GM18907 (cell line): ENCODE measurements around the gene PGP.

Experiments
- ATAC-seq: cut with Tn5 transposase; IDR thresholded peaks from one replicate; pipeline ENCODE4 v1.9.1; 2021; ENCODE audit warnings: mild to moderate bottlenecking, moderate library complexity; ENCODE audit not compliant: unreplicated experiment

PGP gene

DNA sequence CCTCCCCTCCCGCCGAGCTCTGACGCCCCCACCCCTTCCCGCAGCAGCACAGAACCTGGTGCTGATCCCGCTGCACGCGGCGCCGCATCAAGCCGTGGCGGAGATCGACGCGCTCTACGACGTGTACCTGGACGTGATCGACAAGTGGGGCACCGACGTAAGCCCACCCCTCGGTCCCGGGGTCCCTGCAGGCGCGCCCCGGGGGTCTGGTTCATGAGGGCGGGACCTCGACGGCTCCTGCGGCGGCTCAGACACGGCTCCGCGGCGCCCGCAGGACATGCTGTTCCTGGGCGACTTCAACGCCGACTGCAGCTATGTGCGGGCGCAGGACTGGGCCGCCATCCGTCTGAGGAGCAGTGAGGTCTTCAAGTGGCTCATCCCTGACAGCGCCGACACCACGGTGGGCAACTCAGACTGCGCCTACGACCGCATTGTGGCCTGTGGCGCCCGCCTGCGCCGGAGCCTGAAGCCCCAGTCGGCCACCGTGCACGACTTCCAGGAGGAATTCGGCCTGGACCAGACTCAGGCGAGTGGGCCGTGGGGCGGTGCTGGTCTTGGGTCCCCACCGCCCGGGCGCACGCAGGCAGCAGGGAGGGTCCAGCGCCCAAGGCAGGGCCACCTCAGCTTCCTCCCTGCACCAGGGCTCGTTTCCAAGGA, 23.0 kb upstream of the PGP start:
- ATAC-seq = no peak

DNA sequence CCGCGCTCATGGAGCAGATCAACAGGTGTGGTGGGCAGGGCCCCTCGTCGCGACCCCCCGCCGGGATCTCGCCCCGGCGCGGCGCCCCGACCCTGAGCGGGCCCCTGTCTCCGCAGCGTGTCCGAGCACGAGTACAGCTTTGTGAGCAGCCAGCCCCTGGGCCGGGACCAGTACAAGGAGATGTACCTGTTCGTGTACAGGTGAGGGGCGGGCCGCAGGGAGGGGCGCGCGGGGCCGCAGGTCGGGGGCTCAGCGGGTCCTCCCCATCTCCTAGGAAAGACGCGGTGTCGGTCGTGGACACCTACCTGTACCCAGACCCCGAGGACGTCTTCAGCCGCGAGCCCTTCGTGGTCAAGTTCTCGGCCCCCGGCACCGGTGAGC, 22.5 kb upstream of the PGP start:
- no peak for ATAC-seq

DNA sequence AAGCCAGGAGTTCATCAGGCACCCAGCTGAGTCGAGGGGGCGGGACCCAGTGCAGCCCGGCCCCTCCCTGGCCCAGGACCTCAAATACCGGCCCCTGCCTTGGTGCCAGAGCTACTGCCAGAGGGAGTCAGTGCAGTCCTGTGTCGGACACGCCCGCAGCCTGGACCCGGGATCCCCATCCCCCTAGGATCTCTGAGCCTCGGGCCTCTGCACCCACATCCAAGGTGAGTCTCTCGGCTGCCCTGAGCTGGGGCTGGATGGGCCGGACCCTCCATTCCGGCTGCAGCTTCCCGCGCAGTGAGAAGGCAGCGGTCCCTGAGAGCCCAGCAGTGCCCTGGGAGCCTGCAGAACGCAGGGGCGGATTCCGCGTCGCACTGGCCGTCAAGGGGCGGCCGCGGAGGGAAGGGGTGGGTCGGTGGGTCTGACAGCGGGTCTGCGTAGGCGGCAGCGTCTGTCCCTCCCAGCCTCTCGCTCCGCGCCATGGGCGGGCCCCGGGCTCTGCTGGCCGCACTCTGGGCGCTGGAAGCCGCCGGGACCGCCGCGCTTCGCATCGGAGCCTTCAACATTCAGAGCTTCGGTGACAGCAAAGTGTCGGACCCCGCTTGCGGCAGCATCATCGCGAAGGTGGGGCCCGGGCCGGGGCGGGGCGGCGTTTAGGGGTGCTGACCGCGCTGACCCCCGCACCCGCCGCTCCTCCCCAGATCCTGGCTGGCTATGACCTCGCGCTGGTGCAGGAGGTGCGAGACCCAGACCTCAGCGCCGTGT, 21.9 kb upstream of the PGP start, which contains the start of gene DNASE1L2:
Gene DNASE1L2, plus strand, starts transcription at position 108 of the 765 bp plus-strand sequence. Its CDS starts 373 bp downstream, at position 481.
- no peak for ATAC-seq

DNA sequence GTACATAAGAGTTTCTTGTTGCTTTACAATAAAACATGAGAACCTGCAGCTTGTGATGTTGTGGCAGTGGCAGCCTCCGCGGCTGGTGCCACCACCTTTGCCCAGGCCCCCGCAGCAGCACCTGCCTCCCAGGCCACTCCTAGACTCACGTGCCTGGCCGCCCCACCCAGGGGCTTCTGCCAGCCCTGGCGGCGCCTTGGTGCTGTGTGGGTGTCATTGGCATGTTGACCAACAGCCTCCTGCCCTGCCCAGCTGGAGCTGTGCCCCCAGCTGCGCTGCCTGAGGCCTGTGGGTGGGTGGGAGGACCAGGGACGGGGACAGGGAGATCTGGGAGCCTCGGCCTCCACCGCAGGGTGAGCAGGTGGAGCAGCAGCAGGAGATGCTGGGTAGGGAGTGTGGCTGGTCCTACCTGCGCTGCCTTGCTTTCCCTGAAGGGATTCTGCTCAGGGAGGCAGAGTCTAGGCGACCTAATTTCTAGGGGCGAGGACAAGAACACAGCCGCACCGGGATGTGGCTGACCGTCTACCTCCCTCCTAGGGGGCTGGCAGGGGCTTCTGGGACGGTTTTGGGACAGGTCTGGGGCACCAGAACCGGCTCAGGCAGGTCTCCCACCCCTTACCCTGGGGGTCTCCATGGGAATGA, 21.2 kb upstream of the PGP start:
- no peak for ATAC-seq

DNA sequence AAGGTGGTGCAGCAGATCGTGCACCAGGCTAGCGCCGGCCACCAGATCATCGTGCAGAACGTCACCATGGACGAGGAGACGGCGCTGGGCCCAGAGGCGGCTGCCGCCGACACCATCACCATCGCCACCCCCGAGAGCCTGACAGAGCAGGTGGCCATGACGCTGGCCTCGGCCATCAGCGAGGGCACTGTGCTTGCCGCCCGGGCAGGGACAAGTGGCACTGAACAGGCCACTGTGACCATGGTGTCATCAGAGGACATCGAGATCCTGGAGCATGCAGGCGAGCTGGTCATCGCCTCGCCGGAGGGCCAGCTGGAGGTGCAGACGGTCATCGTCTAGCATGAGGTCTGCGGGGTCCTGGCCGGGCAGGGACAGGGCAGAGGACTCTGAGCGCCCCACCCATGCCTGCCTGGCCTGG, 20.6 kb upstream of the PGP start:
- ATAC-seq = no peak

DNA sequence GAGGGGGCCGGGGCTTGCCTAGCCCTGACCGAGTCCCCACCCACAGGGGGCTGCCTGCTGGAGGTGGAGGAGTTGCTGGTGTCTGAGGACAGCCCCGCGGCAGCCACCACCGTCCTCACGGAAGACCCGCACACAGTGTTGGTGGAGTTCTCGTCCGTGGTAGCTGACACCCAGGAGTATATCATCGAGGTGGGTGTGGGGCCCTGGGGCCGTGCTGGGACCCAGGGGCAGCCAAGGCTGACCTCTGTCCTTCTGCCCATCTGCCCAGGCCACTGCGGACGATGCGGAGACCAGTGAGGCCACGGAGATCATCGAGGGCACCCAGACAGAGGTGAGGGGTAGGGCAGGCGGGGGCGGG, 20.2 kb upstream of the PGP start:
- no peak for ATAC-seq

DNA sequence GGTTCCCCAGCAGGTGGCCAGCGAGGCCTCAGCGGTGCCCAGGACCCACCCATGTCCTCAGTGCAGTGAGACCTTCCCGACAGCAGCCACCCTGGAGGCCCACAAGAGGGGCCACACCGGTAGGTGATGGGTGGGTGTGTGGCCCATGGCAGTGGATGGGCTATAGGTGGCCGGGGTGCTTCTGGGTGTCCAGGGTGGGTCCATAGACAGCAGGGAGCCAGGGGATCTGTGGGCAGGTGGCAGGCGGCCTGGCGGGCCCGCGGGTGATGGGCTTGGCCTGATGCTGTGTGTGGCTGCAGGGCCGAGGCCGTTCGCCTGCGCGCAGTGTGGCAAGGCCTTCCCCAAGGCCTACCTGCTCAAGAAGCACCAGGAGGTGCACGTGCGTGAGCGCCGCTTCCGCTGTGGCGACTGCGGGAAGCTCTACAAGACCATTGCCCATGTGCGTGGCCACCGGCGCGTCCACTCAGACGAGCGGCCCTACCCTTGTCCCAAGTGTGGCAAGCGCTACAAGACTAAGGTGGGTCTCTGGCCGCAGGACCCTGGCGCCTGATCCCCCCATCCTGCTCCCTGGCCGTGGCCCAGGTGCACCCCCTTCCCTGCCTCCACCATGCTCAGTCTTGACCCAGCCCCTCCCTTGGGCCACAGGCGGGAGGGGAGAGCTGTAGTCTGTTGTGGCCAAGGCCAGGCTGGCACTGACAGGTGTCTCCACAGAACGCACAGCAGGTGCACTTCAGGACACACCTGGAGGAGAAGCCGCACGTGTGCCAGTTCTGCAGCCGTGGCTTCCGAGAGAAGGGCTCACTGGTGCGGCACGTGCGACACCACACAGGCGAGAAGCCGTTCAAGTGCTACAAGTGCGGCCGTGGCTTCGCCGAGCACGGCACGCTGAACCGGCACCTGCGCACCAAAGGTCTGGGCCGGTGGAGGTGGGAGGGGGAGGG, 19.5 kb upstream of the PGP start:
- ATAC-seq = no peak

DNA sequence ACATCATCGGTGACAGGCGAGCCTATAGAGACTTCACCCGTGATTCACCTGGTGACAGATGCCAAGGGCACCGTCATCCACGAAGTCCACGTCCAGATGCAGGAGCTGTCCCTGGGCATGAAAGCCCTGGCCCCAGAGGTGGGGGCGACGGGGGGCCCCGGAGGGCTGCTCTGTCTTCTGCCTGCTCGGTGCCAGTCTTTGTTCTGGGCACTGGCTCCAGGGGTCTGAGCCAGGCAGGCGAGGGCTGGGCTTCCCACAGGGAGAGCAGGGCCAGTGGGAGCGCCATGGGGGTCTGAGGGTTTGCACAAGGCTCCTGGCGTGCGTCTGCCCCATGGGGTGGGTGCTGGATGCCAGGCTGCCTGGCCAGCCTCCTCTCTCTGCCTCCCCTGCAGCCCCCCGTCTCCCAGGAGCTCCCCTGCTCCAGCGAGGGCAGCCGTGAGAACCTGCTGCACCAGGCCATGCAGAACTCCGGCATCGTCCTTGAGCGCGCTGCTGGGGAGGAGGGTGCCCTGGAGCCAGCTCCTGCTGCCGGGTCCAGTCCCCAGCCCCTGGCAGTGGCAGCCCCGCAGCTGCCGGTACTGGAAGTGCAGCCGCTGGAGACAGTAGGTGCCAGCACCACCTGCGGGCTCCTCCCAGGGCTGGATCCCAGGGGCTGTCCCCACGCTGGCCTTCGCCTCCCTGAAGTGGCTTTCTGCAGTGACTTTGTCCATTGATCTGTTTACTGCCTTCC, 18.6 kb upstream of the PGP start:
- no peak for ATAC-seq

DNA sequence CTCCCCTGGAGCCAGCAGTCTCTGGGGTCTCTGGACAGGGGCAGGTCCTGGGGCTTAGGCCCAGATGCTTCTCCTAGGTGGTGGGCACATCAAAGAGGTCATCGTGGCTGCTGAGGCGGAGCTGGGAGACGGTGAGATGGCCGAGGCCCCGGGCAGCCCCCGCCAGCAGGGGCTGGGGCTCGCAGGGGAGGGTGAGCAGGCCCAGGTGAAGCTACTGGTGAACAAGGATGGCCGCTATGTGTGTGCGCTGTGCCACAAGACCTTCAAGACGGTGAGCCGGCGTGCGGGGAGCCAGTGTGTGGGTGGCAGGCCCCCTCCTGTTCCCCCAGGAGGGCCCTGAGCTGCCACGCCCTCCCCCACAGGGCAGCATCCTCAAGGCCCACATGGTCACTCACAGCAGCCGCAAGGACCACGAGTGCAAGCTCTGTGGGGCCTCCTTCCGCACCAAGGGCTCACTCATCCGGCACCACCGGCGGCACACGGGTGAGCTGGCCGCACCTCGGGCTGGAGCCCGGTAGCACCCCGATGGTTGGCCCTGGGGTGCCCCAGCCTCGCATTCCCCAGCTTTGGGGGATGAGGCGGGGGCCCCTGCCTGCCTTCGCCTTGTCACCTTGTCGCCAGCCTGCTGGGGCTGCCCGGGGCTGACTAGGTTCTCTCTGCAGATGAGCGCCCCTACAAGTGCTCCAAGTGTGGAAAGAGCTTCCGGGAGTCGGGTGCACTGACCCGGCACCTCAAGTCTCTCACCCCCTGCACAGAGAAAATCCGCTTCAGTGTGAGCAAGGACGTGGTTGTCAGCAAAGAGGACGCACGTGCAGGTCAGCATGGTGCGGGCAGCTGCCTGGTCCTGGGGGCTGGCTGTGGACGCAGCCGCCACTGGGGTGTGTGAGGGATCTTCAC, 17.7 kb upstream of the PGP start:
- no peak for ATAC-seq

DNA sequence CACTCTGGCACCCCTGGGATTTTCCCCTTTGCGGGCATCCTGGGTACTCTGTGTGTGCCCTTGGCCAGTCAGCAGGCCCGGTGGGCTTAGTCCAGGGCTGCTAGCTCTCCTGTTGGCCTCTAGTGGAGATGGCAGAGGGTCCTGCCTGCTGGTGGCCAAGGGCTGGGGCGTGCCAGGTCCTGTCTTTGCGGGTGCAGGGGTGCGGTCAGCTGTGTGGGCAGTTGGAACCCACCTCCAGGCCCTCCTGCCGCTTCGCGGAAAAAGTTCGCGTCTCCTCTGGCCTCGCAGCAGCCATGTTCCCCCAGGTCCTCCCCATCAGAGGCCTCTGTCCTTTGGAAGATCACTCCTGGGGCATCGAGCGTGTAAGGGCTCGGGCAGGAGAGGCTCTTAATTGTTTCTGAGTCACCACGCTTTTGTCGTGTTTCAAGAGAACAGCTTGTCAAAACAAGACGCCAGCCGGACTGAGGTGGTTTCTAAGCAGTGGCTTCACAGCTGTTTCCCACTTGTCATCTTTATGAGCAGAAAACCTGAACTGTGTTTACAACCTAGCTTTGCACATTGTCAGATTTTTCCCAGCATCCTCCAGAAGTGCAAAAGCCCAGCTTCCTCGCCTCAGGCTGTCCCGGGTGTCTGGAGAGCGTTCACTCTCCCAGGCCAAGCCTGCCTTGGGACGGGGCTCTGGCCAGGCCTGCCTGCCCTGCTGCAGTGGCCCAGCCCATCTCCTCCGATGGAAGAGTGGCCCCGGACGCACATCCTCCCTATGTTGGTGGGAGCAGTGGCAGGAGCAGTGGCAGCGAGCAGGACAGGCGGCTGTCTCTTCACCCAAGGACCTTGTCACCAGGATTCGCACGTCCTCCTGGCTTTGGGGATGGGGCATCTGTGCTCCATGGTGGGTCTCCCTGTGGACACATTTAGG, 16.6 kb upstream of the PGP start:
- no peak for ATAC-seq

DNA sequence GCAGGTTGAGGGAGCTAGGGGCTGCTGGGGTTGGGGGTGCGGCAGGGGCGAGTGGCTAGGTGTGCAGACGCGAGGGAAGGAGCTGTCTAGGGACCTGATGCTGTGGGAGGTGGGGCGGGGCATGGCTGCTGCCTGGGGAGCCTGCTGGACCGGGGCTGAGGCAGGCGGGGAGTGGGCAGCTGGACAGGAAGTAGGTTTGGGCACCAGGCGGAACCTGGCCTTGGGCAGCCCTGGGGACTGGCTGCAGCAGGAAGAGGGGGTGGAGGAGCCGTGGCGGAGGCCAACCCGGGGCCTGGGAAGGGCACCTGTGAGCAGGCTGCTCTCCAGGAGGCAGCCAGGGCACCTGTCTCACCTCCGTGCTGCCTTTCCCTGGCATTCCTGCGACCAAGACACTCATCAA, 15.7 kb upstream of the PGP start:
- ATAC-seq = no peak

DNA sequence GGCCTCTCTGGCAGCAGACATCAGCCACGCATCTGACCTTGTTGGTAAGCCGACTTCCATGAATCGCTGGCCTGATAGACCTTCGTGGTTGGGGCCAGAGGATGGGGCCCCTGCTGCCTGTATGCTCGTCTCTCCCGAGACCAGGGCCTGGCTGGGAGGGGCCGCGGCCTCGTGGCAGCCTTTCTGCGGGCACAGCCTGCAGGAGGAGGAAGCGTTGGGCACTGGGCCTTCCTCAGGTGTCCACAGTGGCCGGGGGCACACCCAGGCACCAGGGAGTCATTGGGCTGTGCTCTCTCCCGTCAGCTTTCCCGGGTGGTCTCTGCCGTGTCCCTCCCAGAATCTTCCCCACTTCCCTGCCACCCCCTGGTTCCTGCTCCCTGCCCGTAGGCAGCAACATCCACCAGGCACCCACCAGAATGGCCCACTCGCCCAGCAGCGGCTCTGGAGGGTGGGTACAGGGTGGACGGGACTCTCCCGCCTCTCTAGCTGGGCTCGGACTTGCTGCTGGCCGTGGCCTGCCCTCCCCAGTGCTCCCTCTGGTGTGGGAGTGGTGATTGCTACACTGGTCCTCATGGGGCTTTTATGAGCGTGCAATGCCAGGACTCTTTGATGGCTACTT, 15.1 kb upstream of the PGP start:
- ATAC-seq = no peak

DNA sequence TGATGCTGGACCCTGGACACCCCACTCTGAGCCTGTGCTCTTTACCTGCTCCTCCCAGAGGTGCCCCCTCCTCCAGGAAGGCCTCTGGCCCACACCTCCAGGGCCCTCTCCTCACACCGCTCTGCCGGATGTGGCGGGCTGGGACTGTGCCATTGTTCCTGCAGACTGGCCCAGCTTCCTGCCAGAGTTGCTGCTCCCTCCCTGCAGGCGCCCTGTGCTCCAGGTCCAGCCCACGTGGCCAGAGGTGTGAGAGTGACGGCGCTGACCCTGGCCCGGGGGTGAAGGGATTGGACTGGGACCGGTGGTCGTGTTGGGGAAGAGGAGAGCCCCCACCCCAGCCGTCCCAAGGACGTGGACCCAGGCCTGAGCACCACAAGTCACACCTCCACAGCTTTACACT, 14.5 kb upstream of the PGP start:
- no peak for ATAC-seq

DNA sequence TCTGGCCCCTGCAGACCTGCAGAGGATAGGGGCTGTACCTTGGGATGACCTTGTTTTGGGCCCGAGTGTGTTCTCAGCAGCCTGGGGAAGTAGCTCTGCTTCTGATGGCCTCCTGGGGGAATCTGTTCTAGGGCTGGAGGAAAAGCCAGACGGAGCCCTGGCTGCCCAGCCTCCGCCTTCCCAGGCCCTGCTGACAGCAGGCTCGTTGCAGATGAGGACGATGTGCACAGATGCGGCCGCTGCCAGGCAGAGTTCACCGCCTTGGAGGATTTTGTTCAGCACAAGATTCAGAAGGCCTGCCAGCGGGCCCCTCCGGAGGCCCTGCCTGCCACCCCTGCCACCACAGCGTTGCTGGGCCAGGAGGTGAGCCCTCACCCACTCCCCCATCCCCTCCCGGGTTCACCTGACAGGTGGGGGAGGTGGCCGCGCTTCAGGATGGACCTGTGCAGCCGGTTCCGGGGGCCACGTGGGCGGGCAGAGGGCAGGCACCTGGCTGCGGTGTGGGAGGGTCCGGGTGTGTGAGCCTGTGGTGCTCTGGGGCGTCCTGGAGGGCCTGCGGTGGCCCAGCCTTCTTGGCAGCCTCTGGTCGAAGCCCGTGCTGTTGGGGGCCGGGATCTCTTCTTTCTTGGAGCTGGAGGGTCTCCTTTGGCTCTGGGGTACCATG, 13.7 kb upstream of the PGP start:
- no peak for ATAC-seq

DNA sequence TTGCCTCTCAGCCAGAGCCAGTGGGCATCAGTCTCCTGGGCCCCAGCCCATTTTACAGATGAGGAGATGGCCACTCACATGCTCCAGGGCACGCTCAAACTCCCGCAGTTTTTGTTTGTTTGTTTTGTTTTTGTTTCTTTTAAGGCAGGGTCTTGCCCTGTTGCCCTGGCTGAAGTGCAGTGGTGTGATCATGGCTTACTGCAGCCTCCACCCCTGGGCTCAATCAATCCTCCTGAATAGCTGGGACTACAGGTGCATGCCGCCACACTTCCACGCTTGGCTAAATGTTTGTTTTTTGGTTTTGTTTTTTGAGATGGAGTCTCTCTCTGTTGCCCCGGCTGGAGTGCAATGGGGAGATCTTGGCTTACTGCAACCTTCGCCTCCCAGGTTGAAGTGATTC, 12.3 kb upstream of the PGP start:
- no peak for ATAC-seq

DNA sequence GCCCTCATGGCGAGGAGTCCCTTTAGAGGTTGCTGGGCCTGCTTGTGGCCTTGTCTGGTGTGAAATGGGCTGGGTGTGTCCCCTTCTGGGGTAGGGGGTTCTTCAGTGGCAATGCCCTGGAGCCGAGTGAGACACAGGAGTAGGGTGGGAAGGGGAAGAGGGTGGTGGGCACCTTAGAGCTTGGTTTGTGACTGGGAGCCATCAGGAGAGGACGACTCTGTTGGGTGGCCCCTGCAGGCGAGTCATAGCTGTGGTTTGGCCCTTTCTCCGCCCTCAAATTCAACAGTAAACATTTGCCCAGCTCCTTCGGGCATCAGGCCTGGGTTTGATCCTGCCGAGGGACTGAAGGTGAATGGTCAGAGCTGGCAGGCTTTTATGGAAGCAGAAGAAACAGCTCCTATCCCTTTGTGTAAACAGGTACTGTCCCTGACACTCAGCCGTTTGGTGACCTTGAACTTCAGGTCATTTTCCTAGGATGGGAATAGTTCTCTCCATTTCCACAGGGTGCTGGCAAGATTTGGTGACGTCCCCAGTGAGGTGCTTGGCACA, 11.7 kb upstream of the PGP start:
- no peak for ATAC-seq

DNA sequence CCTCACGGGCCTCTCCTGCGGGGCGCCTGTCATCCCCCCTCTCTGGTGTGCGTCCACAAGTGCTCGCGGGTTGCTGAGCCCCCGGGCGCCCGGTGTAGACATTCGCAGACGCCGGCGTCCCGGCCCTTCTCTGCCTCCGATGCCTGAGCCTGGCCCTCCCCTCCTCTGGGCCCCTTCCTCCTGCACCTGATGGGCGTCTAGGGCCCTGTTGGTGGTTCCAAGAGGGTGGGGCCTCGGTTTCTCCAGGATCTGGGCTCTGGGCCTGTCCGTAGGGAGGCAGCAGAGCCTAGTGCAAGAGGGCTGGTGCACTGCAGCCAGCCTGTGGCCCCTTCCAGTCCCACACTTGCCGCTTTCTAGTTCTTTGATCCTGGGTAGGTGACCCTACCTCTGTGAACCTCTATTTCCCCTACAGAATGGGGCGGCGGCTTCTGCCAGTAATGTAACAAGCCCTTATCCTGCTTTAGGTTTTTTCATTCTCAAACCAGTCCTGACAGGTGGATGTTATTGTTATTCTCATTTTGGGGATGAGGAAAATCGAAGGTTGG, 9.4 kb upstream of the PGP start:
- ATAC-seq = peak; percentile 35
